HG02759 (cell line): ENCODE measurements around the gene SPATS2L.

Experiments used
- ATAC-seq: cut with Tn5 transposase; IDR thresholded peaks from one replicate; pipeline ENCODE4 v1.9.1; 2021; ENCODE audit warnings: mild to moderate bottlenecking, moderate library complexity; ENCODE audit not compliant: unreplicated experiment

Gene SPATS2L

GRCh38 chr2:200484934-200485333 is 178.4 kb downstream of the SPATS2L start:
- ATAC-seq: no peak

GRCh38 chr2:200486529-200486928 is 180.0 kb downstream of the SPATS2L start:
- no peak for ATAC-seq

DNA sequence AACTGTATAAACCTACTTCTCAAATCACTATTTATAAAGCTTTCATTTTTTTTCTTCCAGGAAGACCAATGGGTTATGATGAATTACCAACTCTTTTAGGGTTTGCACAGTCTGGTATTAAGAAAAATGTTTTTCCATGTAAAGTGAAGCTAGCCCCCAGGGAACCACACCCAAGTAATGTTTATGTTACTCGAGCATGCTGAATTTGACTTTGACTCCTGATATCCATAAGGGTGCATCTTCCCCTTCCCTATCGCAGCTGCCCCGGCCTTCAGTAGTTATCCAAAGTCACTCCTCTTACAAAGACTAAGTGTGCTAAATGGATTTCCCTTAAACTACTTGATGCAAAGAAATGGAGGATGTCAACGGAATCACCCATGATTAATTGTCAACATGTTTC is 181.7 kb downstream of the SPATS2L start:
- no peak for ATAC-seq

GRCh38 chr2:200490001-200490400 is 183.5 kb downstream of the SPATS2L start:
- ATAC-seq: no peak

DNA sequence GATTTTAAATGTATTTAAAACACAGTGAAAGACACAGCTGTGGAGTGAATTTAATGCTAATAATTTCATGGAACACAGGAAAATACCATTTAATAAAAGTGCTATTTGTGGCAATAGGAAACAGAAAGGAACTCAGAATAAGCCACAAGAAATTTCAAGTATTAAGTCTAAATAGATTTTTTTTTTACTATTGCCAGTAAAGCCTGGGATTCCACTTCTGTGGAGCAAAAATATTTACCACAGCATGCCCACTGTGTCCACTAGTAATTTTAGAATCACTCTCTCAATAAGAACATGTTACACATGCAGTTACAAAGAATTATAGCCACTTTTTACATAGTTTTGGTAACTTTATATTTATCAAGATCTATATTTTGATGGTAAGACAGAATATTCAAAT is 186.2 kb downstream of the SPATS2L start:
- no peak for ATAC-seq

- no peak for ATAC-seq
These were observed 187.6 kb downstream of the SPATS2L start for GRCh38 chr2:200494048-200494447.

GRCh38 chr2:200496696-200497095 is 190.2 kb downstream of the SPATS2L start:
- ATAC-seq: no peak

DNA sequence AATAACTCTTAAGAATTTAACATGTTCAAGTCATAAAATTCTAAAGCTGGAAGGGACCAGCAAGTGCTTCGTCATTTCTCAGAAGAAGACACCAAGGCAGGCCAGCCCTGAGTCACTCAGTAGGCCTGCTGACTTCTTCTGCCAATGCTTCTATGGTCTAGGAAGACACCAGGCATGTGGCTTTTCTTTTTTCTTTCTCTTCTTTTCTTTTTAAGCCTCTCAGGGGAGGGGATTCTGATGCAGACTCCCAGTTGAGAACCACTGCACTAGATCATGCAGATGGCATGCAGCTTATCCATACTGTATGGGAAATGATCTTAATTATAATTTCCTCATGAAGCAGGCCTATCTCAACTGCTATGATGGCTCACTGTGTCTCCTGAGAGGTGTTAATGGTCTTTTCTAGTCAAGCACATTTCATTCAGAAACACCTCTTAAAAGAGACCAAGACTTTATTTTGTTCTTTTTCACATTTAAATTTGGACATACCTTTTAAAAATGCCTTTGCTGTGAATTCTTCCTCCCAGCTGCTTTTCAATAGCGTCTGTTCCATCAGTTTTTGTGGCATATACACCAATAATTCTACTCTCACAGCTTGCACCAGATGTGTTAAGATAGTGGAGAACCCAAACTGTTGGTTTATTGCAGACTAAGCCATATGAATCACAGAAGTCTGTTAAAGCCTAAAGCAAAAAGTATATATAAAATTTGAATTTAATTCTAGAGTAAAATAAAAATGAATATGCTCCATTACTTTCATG is 192.1 kb downstream of the SPATS2L start:
- ATAC-seq: no peak

- ATAC-seq: no peak
These were observed 195.7 kb downstream of the SPATS2L start for GRCh38 chr2:200502196-200502595.

DNA sequence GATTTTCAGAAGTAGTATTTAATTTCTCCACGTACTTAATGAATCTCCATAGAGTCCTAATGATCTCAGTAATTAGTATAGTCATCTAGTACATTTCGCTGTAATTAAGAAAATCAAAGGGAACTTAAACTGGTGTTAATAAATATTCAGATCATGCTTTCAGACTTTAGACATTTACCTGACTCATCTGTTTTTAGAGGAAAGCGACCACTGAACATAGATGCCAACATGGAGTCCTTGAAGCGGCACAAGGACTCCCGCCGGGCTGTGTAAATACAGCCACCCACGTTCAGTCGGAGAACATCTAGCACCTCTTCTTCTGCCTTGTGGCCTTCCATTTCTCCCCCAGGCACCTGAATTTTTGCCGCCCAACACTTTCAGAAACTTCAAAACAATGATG is 200.2 kb downstream of the SPATS2L start:
- no peak for ATAC-seq

DNA sequence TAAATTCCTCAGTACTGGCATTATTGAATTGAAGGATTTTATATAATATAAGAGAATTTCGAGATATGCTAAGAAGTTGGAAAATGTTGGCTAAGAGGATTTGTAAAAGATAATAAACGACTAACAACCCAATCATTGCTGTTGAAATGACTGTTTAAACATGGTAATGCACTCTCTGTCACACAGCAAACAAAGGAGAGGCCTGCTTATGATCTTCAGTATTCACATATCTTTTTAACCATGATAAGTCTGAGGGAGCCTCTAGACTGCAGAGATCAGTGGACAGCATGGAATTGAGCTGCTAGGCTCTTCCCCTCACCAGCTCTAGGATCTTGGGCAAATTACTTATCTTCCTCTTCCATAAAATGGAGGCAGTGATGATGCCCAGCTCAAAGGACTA is 200.7 kb downstream of the SPATS2L start:
- no peak for ATAC-seq

DNA sequence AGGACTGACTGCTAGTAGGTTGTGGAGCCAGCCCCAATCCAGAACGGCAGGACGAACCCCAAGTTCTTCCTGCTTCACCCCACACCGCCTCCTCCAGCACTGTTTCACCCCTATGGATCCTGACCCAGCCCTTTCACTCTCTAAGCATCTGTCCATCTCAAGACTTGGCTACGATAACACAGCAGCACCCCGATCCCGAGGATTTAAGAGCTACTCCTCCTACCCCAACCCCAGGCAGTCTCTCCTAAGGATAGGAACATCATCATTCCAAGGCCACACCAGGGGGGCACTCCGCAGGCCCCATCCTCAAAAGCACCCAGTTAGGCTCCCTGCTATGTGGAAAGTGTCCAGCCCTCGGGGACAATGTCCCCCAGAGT is 202.7 kb downstream of the SPATS2L start:
- no peak for ATAC-seq

GRCh38 chr2:200509612-200510433 is 203.3 kb downstream of the SPATS2L start, which contains the start of gene KCTD18:
Gene KCTD18, minus strand, starts transcription at chr2:200510068. Its CDS starts 3,052 bp downstream, at chr2:200507016.
- ATAC-seq: peak; percentile 98

DNA sequence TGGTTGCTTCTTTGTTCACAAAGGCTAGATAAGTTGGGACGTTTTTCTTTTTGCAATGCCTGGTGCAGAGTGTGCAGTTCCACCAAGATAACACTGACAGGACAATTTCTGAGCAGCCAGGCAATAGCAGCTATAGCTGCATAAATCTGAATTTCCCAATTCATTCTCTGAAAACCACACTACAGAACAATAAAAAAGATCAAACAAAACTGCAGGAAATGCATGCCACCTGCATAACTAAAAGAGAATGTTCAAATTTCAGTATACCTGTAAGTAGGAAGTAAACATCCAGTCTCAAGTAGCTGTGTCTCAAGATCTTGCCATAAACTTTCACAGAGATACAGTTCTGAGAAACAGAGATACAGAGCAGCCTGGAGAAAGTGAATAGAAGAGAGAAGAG is 208.7 kb downstream of the SPATS2L start:
- ATAC-seq: no peak

DNA sequence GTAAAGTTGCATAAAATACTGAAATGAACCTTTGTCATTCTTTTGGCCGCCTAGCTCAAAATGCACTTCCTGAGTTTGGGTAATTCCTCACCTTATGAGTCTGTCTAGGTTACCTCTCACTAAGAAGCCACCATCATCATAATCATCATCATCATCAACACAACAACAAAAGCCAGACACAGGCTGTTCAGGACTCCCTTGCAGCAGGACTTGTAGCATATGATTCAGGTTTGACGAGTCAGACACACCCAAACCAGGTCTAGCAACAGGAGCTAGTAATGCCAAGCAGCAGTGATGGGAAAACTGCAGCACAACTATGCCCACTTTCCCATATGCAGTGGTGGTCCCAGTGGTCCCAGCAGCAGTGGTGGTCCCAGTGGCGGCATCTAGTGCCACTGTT is 216.7 kb downstream of the SPATS2L start:
- ATAC-seq: no peak

GRCh38 chr2:200523604-200524003 is 217.1 kb downstream of the SPATS2L start:
- no peak for ATAC-seq

- ATAC-seq: no peak
These were observed 218.6 kb downstream of the SPATS2L start for GRCh38 chr2:200525066-200525465.

DNA sequence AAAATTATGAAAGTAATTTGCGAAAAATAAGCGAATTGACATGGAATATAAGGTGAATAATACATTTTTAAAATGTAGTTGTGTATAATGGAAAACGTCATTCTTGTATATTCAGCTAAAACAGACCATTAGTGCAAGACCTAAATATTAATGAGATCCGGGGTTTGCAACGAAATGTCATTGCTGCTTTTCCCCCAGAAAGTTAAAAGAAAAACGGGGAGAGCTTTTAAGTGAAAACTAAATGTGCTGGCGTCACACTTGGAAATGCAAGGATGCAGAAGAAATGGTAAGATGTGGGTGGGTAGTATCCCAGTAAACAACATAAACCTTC is 219.0 kb downstream of the SPATS2L start:
- ATAC-seq: no peak

- ATAC-seq: peak; percentile 100
These were observed 219.6 kb downstream of the SPATS2L start, which contains the start of gene SGO2 for GRCh38 chr2:200525882-200526651. Gene SGO2, plus strand, starts transcription at chr2:200526207. Its CDS starts 6,769 bp downstream, at chr2:200532976.

- no peak for ATAC-seq
These were observed 221.7 kb downstream of the SPATS2L start for GRCh38 chr2:200528228-200528627.
